Gastrocnemius medialis (tissue), 4 donors: ENCODE measurements around the gene TTN. TPM values are rescaled to one million over a fixed set of nuclear protein-coding genes. Genes with fewer than 3 reads are reported as not detected.

Experiments
- ATAC-seq, 2 donors: fragments of 150-250 bp; one replicate each; pipeline ENCODE4 v1.9.1; 2016
- DNase-seq, 2 donors: peaks; one replicate each; pipeline ENCODE4 v3.0.0-alpha.2; 2019
- H3K27ac ChIP-seq, 4 donors: fragments of 200-600 bp; sonication (generic); 1 replicate in 1 of 4; 2 replicates in 3 of 4; pipeline ENCODE4 v1.5.1; 2016 to 2018; ENCODE audit warnings: mild to moderate bottlenecking in 2 of 4, moderate library complexity in 1 of 4
- H3K27me3 ChIP-seq, 3 donors: fragments of 200-600 bp; sonication (generic) in 2 of 3; 1 replicate in 1 of 3; 2 replicates in 2 of 3; pipeline versions ENCODE4 v1.5.1 to v1.6.0; 2016 to 2019; ENCODE audit warnings: mild to moderate bottlenecking in 1 of 3, moderate library complexity in 1 of 3
- H3K36me3 ChIP-seq, 2 donors: fragments of 200-600 bp; sonication (generic) in 1 of 2; one replicate each; pipeline ENCODE4 v1.5.1; 2017 to 2018
- H3K4me1 ChIP-seq, 2 donors: fragments of 200-600 bp; sonication (generic) in 1 of 2; one replicate each; pipeline ENCODE4 v1.5.1; 2016 to 2017; ENCODE audit warnings: mild to moderate bottlenecking in 2 of 2
- H3K4me3 ChIP-seq, 4 donors: fragments of 200-600 bp; sonication (generic) in 3 of 4; 1 replicate in 1 of 4; 2 replicates in 3 of 4; pipeline ENCODE4 v1.5.1; 2016 to 2019; ENCODE audit warnings: mild to moderate bottlenecking in 2 of 4
- H3K9me3 ChIP-seq, 3 donors: fragments of 200-600 bp; sonication (generic) in 2 of 3; 1 replicate in 1 of 3; 2 replicates in 2 of 3; pipeline ENCODE4 v1.5.1; 2016 to 2019
- CTCF ChIP-seq, 5 experiments: fragments of 450-650 bp in 3 of 5; fragments of 200-600 bp in 2 of 5; sonication (generic) in 2 of 5; IDR thresholded peaks in 4 of 5; conservative IDR thresholded peaks in 1 of 5; 1 replicate in 4 of 5; 2 replicates in 1 of 5; pipeline ENCODE4 v1.5.1; 2016 to 2019; ENCODE audit warnings: antibody characterized with exemption in 5 of 5, mild to moderate bottlenecking in 3 of 5, moderate library complexity in 3 of 5
- POLR2A ChIP-seq, 2 donors: fragments of 450-650 bp; IDR thresholded peaks; one replicate each; pipeline ENCODE4 v1.6.1; 2017; ENCODE audit warnings: antibody characterized with exemption in 2 of 2, mild to moderate bottlenecking in 2 of 2, moderate library complexity in 2 of 2
- in situ Hi-C, 4 donors: fragments of 200-750 bp; cut with MboI; loops; one replicate each; pipeline versions ENCODE4 v1.15.0 to v1.8.0; 2017; ENCODE audit warnings: low sequenced_read_pairs in 4 of 4
- intact Hi-C: fragments of 100-400 bp; cut with DNase I; formaldehyde crosslinking; loops from one replicate; pipeline ENCODE4 v1.15.1; 2023; ENCODE audit warnings: low total_unique reads
- total RNA-seq, 4 donors: library from RNA; depleted of rRNA; stranded (reverse); fragments of >200 nt; gene quantifications; one replicate each; pipeline versions ENCODE4 v1.1.0 to v1.2.3, GENCODE V29; 2016

Gene TTN
- total RNA-seq, 4 donors from 2014 or later: 4,552 to 9,701 (median 7,268) TPM

GRCh38 chr2:178782236-178782635 is 25.0 kb downstream of the TTN start:
- intact Hi-C loops: no loop called here
- H3K27ac ChIP-seq: peak overlapping the region in 1 of 4 donors; percentile 34
- peaks cover 68 to 91% of the 10 kb centered on the region in 2 donors for H3K4me1 ChIP-seq
- peaks cover 21 to 100% of the 10 kb centered on the region in 2 donors for H3K36me3 ChIP-seq
- no peak overlapping the region for H3K4me3 ChIP-seq
- no peaks in the 10 kb centered on the region for H3K9me3 ChIP-seq
- TF ChIP-seq CTCF (IDR thresholded peaks at IDR 0.05 in 4 of 5, conservative IDR thresholded peaks at IDR 0.05 in 1 of 5): no peak
- TF ChIP-seq POLR2A (IDR thresholded peaks at IDR 0.05): no peak
- no peak for ATAC-seq
- no peak for DNase-seq
- H3K27me3 ChIP-seq: no peaks in the 10 kb centered on the region
- in situ Hi-C loops: loop anchor here in 2 of 4 donors (25.0 kb wide), 2 partner anchors 95 to 170 kb away; no protein-coding TSS in a partner anchor

GRCh38 chr2:178777577-178777976 is 29.6 kb downstream of the TTN start:
- DNase-seq (no peak), ATAC-seq (no peak)
- Histone ChIP-seq H3K27ac (peak overlapping the region in 1 of 4 donors; percentile 67), H3K36me3 (peaks cover 32 to 100% of the 10 kb centered on the region in 2 donors), H3K4me3 (no peak overlapping the region), H3K9me3 (no peaks in the 10 kb centered on the region), H3K27me3 (no peaks in the 10 kb centered on the region), H3K4me1 (peaks cover 81 to 83% of the 10 kb centered on the region in 2 donors)
- in situ Hi-C loops (loop anchor here in 2 of 4 donors (25.0 kb wide), 2 partner anchors 90 to 165 kb away; no protein-coding TSS in a partner anchor), intact Hi-C loops (loop anchor here (10.0 kb wide), 1 partner anchor 183 kb away; no protein-coding TSS in a partner anchor)
- TF ChIP-seq CTCF (IDR thresholded peaks at IDR 0.05 in 4 of 5, conservative IDR thresholded peaks at IDR 0.05 in 1 of 5): no peak
- no peak for TF ChIP-seq POLR2A (IDR thresholded peaks at IDR 0.05)

GRCh38 chr2:178776751-178777150 is 30.5 kb downstream of the TTN start:
- no peak for TF ChIP-seq CTCF (IDR thresholded peaks at IDR 0.05 in 4 of 5, conservative IDR thresholded peaks at IDR 0.05 in 1 of 5)
- TF ChIP-seq POLR2A (IDR thresholded peaks at IDR 0.05): no peak
- DNase-seq: no peak
- no peaks in the 10 kb centered on the region for H3K9me3 ChIP-seq
- peaks cover 77 to 79% of the 10 kb centered on the region in 2 donors for H3K4me1 ChIP-seq
- intact Hi-C loops: loop anchor here (10.0 kb wide), 1 partner anchor 182 kb away; no protein-coding TSS in a partner anchor
- peak; percentile 17 to 28 for ATAC-seq
- no peaks in the 10 kb centered on the region for H3K27me3 ChIP-seq
- H3K4me3 ChIP-seq: no peak overlapping the region
- peaks cover 29 to 100% of the 10 kb centered on the region in 2 donors for H3K36me3 ChIP-seq
- H3K27ac ChIP-seq: peak overlapping the region in 1 of 4 donors; percentile 67
- in situ Hi-C loops: loop anchor here in 2 of 4 donors (25.0 kb wide), 2 partner anchors 89 to 164 kb away; no protein-coding TSS in a partner anchor

GRCh38 chr2:178775975-178776374 is 31.2 kb downstream of the TTN start:
- intact Hi-C loops (loop anchor here (10.0 kb wide), 1 partner anchor 181 kb away; no protein-coding TSS in a partner anchor), in situ Hi-C loops (loop anchor here in 2 of 4 donors (25.0 kb wide), 2 partner anchors 89 to 164 kb away; no protein-coding TSS in a partner anchor)
- ATAC-seq (peak; percentile 57 to 71), DNase-seq (peak in 1 of 2 donors; percentile 59)
- Histone ChIP-seq H3K9me3 (no peaks in the 10 kb centered on the region), H3K27ac (peak overlapping the region in 2 of 4 donors; percentile 43 to 67), H3K27me3 (no peaks in the 10 kb centered on the region), H3K4me1 (peaks cover 78 to 82% of the 10 kb centered on the region in 2 donors), H3K4me3 (no peak overlapping the region), H3K36me3 (peaks cover 29 to 100% of the 10 kb centered on the region in 2 donors)
- no peak for TF ChIP-seq POLR2A (IDR thresholded peaks at IDR 0.05)
- TF ChIP-seq CTCF (IDR thresholded peaks at IDR 0.05 in 4 of 5, conservative IDR thresholded peaks at IDR 0.05 in 1 of 5): no peak
